K562 (cell line): ENCODE data around the gene PRDM10. TPM values are rescaled to one million over a fixed set of nuclear protein-coding genes. Genes with fewer than 3 reads are reported as not detected.

Source experiments
- RBM25 ChIP-seq: fragments of 200-400 bp; formaldehyde crosslinking; IDR thresholded peaks from 2 replicates; pipeline ENCODE4 v1.6.1; 2018; ENCODE audit warnings: low read length, low read depth, moderate library complexity; ENCODE audit not compliant: severe bottlenecking
- polyA plus RNA-seq, 8 experiments: library from polyadenylated mRNA; depleted of rRNA in 4 of 8; stranded (reverse) in 5 of 8; unstranded in 3 of 8; fragments of >200 nt; fragmentation: Nextera tagmentation in 2 of 8; fragmentation: Illumina TruSeq in 1 of 8; extraction: Ambion mirVana in 2 of 8; extraction: Trizol in 1 of 8; gene quantifications; 2 replicates each; pipeline versions ENCODE4 v1.2.1 to v1.2.3, GENCODE V29; 2011 to 2014; ENCODE audit warnings: inconsistent platforms in 1 of 8, missing spikeins in 1 of 8
- total RNA-seq, 7 experiments: library from RNA; depleted of rRNA in 6 of 7; stranded (reverse); fragments of >200 nt in 6 of 7; fragmentation: Illumina TruSeq in 2 of 7; extraction: Trizol in 2 of 7; gene quantifications; 2 replicates each; pipeline versions ENCODE4 v1.2.1 to v1.2.3, GENCODE V29; 2011 to 2021; ENCODE audit warnings: low replicate concordance in 1 of 7
- TF ChIP-seq, protein P1 (sequence below): fragments of 200-800 bp; sonication (Bioruptor generic); IDR thresholded peaks from 2 replicates; pipeline ENCODE4 v1.6.1; 2017; ENCODE audit warnings: missing genetic modification characterization, missing compliant biosample characterization
- TF ChIP-seq, protein P2 (sequence below): fragments of 250-450 bp; sonication (Bioruptor Pico); IDR thresholded peaks from 2 replicates; pipeline ENCODE4 v1.8.0; 2021; ENCODE audit warnings: moderate library complexity, mild to moderate bottlenecking, inconsistent platforms
- TF ChIP-seq, protein P3 (sequence below): fragments of 450-650 bp; formaldehyde crosslinking; IDR thresholded peaks from 2 replicates; pipeline ENCODE4 v1.4.0; 2020; ENCODE audit warnings: mild to moderate bottlenecking, moderate library complexity
- TF ChIP-seq, protein P4 (sequence below): sonication (generic); formaldehyde crosslinking; IDR thresholded peaks from 2 replicates; pipeline ENCODE4 v1.4.0; 2020; ENCODE audit warnings: mild to moderate bottlenecking, missing genetic modification reagents
- TF ChIP-seq, protein P5 (sequence below): conservative IDR thresholded peaks from 2 replicates; pipeline ENCODE4 v1.6.1; 2011; ENCODE audit warnings: low read depth, mild to moderate bottlenecking, low read length; ENCODE audit not compliant: control insufficient read depth

Gene PRDM10
- total and polyA plus RNA-seq, 9 of the 15 experiments (the other 6 are each of a cell fraction or from before 2014, with no cell fraction given), result 0.89 to 9.3 (median 4.5) TPM

DNA sequence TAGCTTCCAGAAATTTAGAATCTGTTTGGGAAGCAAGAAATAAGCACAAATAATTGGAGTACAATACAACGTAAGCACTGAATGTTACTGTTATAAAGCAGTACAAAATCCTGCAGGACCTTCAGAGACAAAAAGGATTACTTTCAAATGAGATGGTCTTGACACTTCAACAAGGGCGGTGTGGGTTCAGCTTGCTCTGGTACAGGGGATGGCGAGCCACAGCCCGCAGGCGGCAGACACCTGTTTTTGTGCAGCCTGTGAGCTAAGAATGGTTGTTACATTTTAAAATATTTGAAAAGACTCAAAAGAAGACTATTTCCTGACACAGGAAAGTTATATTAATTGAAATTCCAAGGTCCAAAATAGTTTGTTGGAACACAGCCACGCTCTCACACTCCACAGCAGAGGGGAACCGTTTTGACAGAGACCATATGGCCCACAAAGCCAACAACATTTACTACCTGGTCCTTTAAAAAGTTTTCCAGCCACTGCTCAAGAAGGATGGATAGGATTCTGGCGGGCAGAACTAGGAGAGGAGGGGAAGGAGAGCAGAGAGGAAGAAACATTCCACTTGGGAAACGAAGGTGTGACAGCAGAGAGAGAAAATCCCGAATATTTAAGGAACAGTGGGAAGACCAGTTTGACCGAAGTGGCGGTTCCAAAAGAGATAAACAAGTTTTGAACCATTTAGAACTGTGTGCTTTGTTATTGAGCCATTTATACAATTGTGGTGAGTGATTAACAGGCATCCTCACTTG, 6.3 kb downstream of the PRDM10 start (continued):
- TF ChIP-seq, protein P1, sequence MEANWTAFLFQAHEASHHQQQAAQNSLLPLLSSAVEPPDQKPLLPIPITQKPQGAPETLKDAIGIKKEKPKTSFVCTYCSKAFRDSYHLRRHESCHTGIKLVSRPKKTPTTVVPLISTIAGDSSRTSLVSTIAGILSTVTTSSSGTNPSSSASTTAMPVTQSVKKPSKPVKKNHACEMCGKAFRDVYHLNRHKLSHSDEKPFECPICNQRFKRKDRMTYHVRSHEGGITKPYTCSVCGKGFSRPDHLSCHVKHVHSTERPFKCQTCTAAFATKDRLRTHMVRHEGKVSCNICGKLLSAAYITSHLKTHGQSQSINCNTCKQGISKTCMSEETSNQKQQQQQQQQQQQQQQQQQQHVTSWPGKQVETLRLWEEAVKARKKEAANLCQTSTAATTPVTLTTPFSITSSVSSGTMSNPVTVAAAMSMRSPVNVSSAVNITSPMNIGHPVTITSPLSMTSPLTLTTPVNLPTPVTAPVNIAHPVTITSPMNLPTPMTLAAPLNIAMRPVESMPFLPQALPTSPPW (CRISPR knock-in tag), result no peak
- TF ChIP-seq, protein P2, sequence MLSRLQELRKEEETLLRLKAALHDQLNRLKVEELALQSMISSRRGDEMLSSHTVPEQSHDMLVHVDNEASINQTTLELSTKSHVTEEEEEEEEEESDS (CRISPR knock-in tag), result no peak
- TF ChIP-seq, protein P3, sequence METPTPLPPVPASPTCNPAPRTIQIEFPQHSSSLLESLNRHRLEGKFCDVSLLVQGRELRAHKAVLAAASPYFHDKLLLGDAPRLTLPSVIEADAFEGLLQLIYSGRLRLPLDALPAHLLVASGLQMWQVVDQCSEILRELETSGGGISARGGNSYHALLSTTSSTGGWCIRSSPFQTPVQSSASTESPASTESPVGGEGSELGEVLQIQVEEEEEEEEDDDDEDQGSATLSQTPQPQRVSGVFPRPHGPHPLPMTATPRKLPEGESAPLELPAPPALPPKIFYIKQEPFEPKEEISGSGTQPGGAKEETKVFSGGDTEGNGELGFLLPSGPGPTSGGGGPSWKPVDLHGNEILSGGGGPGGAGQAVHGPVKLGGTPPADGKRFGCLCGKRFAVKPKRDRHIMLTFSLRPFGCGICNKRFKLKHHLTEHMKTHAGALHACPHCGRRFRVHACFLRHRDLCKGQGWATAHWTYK, result no peak
- TF ChIP-seq, protein P4, sequence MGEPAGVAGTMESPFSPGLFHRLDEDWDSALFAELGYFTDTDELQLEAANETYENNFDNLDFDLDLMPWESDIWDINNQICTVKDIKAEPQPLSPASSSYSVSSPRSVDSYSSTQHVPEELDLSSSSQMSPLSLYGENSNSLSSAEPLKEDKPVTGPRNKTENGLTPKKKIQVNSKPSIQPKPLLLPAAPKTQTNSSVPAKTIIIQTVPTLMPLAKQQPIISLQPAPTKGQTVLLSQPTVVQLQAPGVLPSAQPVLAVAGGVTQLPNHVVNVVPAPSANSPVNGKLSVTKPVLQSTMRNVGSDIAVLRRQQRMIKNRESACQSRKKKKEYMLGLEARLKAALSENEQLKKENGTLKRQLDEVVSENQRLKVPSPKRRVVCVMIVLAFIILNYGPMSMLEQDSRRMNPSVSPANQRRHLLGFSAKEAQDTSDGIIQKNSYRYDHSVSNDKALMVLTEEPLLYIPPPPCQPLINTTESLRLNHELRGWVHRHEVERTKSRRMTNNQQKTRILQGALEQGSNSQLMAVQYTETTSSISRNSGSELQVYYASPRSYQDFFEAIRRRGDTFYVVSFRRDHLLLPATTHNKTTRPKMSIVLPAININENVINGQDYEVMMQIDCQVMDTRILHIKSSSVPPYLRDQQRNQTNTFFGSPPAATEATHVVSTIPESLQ (CRISPR knock-in tag), result no peak
- TF ChIP-seq, protein P5, sequence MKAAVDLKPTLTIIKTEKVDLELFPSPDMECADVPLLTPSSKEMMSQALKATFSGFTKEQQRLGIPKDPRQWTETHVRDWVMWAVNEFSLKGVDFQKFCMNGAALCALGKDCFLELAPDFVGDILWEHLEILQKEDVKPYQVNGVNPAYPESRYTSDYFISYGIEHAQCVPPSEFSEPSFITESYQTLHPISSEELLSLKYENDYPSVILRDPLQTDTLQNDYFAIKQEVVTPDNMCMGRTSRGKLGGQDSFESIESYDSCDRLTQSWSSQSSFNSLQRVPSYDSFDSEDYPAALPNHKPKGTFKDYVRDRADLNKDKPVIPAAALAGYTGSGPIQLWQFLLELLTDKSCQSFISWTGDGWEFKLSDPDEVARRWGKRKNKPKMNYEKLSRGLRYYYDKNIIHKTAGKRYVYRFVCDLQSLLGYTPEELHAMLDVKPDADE, result no peak
- TF ChIP-seq RBM25, result no peak
